ENCODE results near the gene AOPEP. TPM values are rescaled to one million over a fixed set of nuclear protein-coding genes. Genes with fewer than 3 reads are reported as not detected.

Gene AOPEP
- total and polyA plus RNA-seq, 9 of the 15 experiments (the other 6 are each of a cell fraction or from before 2014, with no cell fraction given): 4.5 to 19.3 (median 13.5) TPM

DNA sequence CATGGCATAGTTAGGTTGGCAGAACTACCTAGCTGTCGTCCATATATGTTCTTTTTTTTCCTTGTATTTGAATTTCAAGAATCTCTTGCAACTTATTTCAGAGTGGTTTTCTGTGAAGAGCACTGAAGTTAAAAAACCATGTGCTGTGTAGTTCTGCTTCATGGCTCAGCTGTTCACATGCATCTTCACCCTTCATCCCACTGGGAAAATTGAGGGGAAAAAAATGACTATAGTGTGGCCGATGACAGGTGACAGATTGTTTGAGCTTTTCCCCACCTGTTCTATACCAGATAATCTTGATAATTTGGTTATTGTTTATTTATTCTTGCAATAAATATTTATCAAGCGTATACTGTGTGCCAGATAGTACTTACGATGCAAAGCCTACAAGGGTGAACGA, 77.8 kb downstream of the AOPEP start:
- WGBS (ENCODE audit: insufficient coverage, low coverage, missing lambda C conversion rate): 70% methylated on average over 5 of the region's 5 CpGs
- POLR2A ChIA-PET: interaction anchor here (1.3 kb wide), 1 partner anchor 11 kb away, joined by 3 read pairs; no protein-coding TSS in a partner anchor
- H3K4me2 ChIP-seq (ENCODE audit: insufficient read depth, low read length): no peak overlapping the region

More for the DNA sequence above, 77.8 kb downstream of the AOPEP start:
- intact Hi-C loops (cut with micrococcal nuclease) (loop anchor here (5.0 kb wide), 1 partner anchor 73 kb away; no protein-coding TSS in a partner anchor), in situ Hi-C loops (cut with MboI) (no loop called here)
- BruUV-seq (replicated peaks): no TSS peak
- Histone ChIP-seq H3K4me1 (replicated peaks in 1 of 2; ENCODE audit: control insufficient read depth in 2 of 2, insufficient read depth in 2 of 2, low read length in 2 of 2) (no peaks in the 10 kb centered on the region; a peak in 2 of 5 replicates), H3K79me2 (ENCODE audit: control insufficient read depth, insufficient read depth, low read length) (no peaks in the 10 kb centered on the region), H3K9me3 (replicated peaks; ENCODE audit: control insufficient read depth, insufficient read depth, low read depth, low read length) (no peaks in the 10 kb centered on the region), H3K9me1 (ENCODE audit: control insufficient read depth, insufficient read depth, low read length) (no peaks in the 10 kb centered on the region), H2AFZ (ENCODE audit: low read depth, low read length) (no peak overlapping the region), H3K36me3 (ENCODE audit: control insufficient read depth, insufficient read depth, low read length) (peaks cover 3% of the 10 kb centered on the region; the same call in 1 of the 3 replicates), H3K27me3 (ENCODE audit: control insufficient read depth in 2 of 2, insufficient read depth in 2 of 2, low read length in 2 of 2) (no peaks in the 10 kb centered on the region), H4K20me1 (replicated peaks; ENCODE audit: control insufficient read depth, insufficient read depth, low read length) (no peaks in the 10 kb centered on the region), H3K27ac (ENCODE audit: extremely low read depth, low read depth, low read length) (no peak overlapping the region), H3K9ac (ENCODE audit: insufficient read depth in 1 of 2, low read depth in 2 of 2, low read length in 2 of 2) (no peak overlapping the region), H3K4me3 (no peak overlapping the region)
- ATAC-seq (no peak), DNase-seq (ENCODE audit: extremely low read depth in 1 of 4, low spot score in 3 of 4) (no peak), FAIRE-seq (no peak)
- CTCF ChIA-PET (ENCODE audit: low intra/inter-chr PET ratio): no interaction called here
- TF ChIP-seq, protein P1, sequence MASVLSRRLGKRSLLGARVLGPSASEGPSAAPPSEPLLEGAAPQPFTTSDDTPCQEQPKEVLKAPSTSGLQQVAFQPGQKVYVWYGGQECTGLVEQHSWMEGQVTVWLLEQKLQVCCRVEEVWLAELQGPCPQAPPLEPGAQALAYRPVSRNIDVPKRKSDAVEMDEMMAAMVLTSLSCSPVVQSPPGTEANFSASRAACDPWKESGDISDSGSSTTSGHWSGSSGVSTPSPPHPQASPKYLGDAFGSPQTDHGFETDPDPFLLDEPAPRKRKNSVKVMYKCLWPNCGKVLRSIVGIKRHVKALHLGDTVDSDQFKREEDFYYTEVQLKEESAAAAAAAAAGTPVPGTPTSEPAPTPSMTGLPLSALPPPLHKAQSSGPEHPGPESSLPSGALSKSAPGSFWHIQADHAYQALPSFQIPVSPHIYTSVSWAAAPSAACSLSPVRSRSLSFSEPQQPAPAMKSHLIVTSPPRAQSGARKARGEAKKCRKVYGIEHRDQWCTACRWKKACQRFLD (CRISPR knock-in tag; IDR thresholded peaks at IDR 0.05): no peak
- TF ChIP-seq, protein P2, sequence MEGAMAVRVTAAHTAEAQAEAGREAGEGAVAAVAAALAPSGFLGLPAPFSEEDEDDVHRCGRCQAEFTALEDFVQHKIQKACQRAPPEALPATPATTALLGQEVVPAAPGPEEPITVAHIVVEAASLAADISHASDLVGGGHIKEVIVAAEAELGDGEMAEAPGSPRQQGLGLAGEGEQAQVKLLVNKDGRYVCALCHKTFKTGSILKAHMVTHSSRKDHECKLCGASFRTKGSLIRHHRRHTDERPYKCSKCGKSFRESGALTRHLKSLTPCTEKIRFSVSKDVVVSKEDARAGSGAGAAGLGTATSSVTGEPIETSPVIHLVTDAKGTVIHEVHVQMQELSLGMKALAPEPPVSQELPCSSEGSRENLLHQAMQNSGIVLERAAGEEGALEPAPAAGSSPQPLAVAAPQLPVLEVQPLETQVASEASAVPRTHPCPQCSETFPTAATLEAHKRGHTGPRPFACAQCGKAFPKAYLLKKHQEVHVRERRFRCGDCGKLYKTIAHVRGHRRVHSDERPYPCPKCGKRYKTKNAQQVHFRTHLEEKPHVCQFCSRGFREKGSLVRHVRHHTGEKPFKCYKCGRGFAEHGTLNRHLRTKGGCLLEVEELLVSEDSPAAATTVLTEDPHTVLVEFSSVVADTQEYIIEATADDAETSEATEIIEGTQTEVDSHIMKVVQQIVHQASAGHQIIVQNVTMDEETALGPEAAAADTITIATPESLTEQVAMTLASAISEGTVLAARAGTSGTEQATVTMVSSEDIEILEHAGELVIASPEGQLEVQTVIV (CRISPR knock-in tag; IDR thresholded peaks at IDR 0.05; ENCODE audit: borderline replicate concordance): no peak
- TF ChIP-seq ZNF583 (CRISPR knock-in tag; IDR thresholded peaks at IDR 0.05) (no peak), JUNB (CRISPR knock-in tag; conservative IDR thresholded peaks at IDR 0.05) (no peak), SMAD2 (IDR thresholded peaks at IDR 0.05; ENCODE audit: low read depth, low read length) (no peak), ASH1L (IDR thresholded peaks at IDR 0.05; ENCODE audit: borderline replicate concordance, low read depth, partially characterized antibody) (no peak), MITF (IDR thresholded peaks at IDR 0.05) (no peak), ZNF311 (CRISPR knock-in tag; IDR thresholded peaks at IDR 0.05) (no peak), RBBP5 (IDR thresholded peaks at IDR 0.05; ENCODE audit: borderline replicate concordance, insufficient read depth, low read length, poor library complexity, severe bottlenecking) (no peak), ZNF217 (CRISPR knock-in tag; IDR thresholded peaks at IDR 0.05) (no peak), POLR3A (IDR thresholded peaks at IDR 0.05; ENCODE audit: borderline replicate concordance, extremely low read depth, insufficient read depth, insufficient read length) (no peak), ZNF764 (CRISPR knock-in tag; IDR thresholded peaks at IDR 0.05; ENCODE audit: low read depth) (no peak), PCBP2 (IDR thresholded peaks at IDR 0.05; ENCODE audit: low read depth, low read length, poor library complexity, severe bottlenecking) (no peak), RBM15 (IDR thresholded peaks at IDR 0.05; ENCODE audit: insufficient read depth, low read length) (no peak), TCF3 (CRISPR knock-in tag; IDR thresholded peaks at IDR 0.05) (no peak)
- TF ChIP-seq, protein P3, sequence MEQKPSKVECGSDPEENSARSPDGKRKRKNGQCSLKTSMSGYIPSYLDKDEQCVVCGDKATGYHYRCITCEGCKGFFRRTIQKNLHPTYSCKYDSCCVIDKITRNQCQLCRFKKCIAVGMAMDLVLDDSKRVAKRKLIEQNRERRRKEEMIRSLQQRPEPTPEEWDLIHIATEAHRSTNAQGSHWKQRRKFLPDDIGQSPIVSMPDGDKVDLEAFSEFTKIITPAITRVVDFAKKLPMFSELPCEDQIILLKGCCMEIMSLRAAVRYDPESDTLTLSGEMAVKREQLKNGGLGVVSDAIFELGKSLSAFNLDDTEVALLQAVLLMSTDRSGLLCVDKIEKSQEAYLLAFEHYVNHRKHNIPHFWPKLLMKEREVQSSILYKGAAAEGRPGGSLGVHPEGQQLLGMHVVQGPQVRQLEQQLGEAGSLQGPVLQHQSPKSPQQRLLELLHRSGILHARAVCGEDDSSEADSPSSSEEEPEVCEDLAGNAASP (IDR thresholded peaks at IDR 0.05): no peak

Data from K562 (cell line).